ENCODE data around the gene GRK3.

GRK3 gene

DNA sequence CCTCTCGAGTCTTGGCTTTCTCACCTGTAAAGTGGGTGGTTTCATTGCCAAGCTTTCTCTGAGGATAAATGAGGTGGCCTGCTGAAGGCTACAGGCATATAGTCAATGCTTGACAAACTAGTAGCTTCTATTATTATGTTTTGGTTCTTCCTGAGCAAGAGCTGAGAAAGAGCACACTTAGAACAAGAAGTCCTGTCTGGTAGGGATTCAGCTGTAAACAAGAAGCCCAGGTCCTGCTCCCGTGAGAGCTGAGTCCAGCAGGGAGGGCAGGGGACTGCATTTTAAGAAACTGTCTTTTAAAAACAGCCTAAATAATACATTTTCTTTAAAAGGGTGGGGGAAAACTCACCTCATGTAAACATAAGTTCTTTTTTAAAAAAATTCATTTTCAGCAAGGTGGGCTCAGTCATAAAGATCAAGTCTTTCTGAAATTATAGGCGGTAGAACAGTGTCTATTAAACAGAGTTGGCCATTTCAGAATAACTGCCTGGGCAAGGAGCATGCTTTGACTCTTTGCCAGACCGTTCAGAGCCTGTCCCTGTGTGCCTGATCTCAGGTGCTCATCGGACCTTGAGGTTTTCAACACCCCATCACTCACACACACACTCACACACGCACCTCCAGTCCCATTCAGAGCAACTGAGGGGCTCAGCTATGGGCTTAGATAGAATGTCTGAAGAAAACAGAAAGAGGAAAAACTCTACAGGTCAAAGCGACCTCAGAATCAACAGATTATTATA lies 148.4 kb downstream of the GRK3 start:
- H3K4me1 Mint-ChIP-seq = no peaks in the 10 kb centered on the region
- H3K9me3 Mint-ChIP-seq = no peaks in the 10 kb centered on the region
- peaks cover 41% of the 10 kb centered on the region for H3K36me3 Mint-ChIP-seq
- no peak overlapping the region for H3K4me3 Mint-ChIP-seq
- no peaks in the 10 kb centered on the region for H3K27me3 Mint-ChIP-seq
- peak overlapping the region; percentile 60 for H3K27ac Mint-ChIP-seq
- no peak for ATAC-seq

DNA sequence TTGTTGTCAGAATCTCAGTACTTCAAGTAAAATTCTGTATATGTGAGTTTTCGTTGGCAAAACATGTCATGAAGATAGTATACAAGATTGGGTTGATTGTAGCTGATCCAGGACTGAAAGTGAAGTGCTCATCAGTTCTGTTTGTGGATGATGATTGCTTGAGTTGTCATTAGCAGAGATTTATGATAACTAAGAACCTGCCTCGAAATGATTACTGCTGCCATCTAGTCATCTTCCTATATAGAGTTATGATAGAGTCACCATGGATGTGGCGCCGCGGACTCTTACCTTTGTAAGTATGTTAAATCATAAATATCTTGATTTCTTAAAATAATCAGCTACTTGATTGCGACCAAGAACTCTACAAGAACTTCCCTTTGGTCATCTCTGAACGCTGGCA lies 149.6 kb downstream of the GRK3 start:
- Mint-ChIP-seq H3K27ac (no peak overlapping the region), H3K4me1 (no peaks in the 10 kb centered on the region), H3K4me3 (no peak overlapping the region), H3K9me3 (no peaks in the 10 kb centered on the region), H3K36me3 (peaks cover 40% of the 10 kb centered on the region), H3K27me3 (no peaks in the 10 kb centered on the region)
- ATAC-seq = no peak

- peaks cover 38% of the 10 kb centered on the region for H3K36me3 Mint-ChIP-seq
- no peak for ATAC-seq
- H3K27ac Mint-ChIP-seq = no peak overlapping the region
- no peaks in the 10 kb centered on the region for H3K27me3 Mint-ChIP-seq
- no peaks in the 10 kb centered on the region for H3K9me3 Mint-ChIP-seq
- H3K4me3 Mint-ChIP-seq = no peak overlapping the region
- no peaks in the 10 kb centered on the region for H3K4me1 Mint-ChIP-seq
Observed at GRCh38 chr22:25714739-25715138, 150.3 kb downstream of the GRK3 start.

DNA sequence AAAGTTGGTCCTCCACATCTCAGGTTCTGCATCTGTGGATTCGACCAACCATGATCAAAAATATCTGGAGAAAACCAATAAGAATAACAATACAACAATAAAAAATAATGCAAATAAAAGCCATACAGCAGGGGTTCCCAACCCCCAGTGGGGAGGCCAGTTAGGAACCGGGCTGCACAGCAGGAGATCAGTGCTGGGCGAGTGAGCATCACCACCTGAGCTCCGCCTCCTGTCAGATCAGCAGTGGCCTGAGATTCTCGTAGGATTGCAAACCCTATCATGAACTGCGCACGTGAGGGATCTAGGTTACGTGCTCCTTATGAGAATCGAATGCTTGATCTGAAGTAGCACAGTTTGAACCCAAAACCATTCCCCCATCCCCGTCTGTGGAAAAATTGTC lies 152.2 kb downstream of the GRK3 start:
- Mint-ChIP-seq H3K9me3 (no peaks in the 10 kb centered on the region), H3K4me3 (no peak overlapping the region), H3K36me3 (peaks cover 19% of the 10 kb centered on the region), H3K4me1 (no peaks in the 10 kb centered on the region), H3K27ac (no peak overlapping the region), H3K27me3 (no peaks in the 10 kb centered on the region)
- no peak for ATAC-seq

DNA sequence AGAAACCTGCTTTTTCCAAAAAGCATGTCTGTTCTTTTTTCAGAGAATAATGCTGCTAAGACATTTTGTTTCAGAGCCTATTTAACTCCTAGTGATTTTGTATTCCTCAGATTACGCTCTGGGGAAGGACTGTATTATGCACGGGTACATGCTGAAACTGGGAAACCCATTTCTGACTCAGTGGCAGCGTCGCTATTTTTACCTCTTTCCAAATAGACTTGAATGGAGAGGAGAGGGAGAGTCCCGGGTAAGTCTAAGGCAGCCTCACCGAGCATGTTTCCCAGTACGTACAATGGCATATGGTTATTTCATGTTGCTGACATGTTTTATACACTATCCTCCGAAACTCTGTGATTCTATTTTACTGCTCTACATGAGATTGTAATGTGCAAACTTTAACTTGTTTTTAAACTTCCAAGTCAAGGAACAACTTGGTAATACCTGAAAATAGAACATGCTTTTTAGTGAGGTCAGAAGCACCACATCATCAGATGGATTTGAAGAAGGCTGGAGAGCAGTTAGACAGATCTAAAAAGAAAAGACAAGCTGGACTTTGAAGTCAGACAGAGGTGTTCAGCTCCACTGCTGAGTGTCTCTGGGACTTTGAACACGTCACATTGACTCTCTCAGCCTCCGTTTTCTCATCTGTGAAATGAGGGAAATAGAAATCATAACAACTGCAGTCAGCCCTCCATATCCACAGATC lies 153.8 kb downstream of the GRK3 start:
- no peak for ATAC-seq
- H3K27me3 Mint-ChIP-seq = no peaks in the 10 kb centered on the region
- no peaks in the 10 kb centered on the region for H3K4me1 Mint-ChIP-seq
- H3K4me3 Mint-ChIP-seq = no peak overlapping the region
- peaks cover 23% of the 10 kb centered on the region for H3K36me3 Mint-ChIP-seq
- H3K9me3 Mint-ChIP-seq = no peaks in the 10 kb centered on the region
- H3K27ac Mint-ChIP-seq = no peak overlapping the region

- H3K36me3 Mint-ChIP-seq = peaks cover 25% of the 10 kb centered on the region
- H3K27ac Mint-ChIP-seq = no peak overlapping the region
- ATAC-seq = no peak
- H3K27me3 Mint-ChIP-seq = no peaks in the 10 kb centered on the region
- no peak overlapping the region for H3K4me3 Mint-ChIP-seq
- no peaks in the 10 kb centered on the region for H3K9me3 Mint-ChIP-seq
- no peaks in the 10 kb centered on the region for H3K4me1 Mint-ChIP-seq
Observed at GRCh38 chr22:25722223-25722622, 157.7 kb downstream of the GRK3 start.

DNA sequence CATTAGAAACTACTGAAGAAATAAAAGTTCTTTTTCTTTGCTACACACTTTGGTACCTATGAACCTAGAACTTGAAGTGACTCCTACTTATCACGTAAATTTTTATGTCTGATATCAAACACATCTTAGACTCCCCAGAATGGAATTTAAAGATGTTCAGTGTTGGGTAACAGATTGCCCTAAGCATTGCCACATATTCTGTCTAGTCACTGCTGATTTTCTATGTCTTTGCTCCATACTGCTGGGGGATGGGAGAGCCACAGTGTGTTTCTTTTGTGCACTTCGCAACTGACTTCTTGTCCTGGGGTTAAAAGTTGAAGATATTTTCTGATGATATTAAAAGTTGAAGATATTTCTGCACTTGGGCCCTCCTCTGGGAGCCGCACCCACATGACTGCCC lies 158.2 kb downstream of the GRK3 start:
- H3K9me3 Mint-ChIP-seq = no peaks in the 10 kb centered on the region
- no peak for ATAC-seq
- no peak overlapping the region for H3K27ac Mint-ChIP-seq
- no peak overlapping the region for H3K4me3 Mint-ChIP-seq
- H3K4me1 Mint-ChIP-seq = no peaks in the 10 kb centered on the region
- no peaks in the 10 kb centered on the region for H3K27me3 Mint-ChIP-seq
- peaks cover 25% of the 10 kb centered on the region for H3K36me3 Mint-ChIP-seq

DNA sequence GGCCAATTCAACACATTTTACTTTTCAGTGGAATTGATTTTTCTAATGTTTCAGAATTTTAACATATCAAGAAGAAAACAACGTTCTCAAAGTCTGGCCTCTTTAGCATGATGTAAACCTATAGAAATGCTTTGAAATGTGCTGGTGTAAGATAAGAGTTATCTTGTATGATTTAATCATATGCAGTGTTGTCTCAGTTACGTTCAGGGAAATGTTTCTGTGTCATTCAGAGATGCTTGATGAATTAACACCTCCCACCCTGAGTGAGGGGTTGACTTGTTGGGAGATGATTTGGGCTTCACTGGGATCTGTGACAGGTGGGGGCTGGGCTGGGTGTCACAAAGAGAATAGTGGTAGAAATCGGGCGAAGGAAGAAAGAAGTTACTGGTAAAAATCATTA lies 161.8 kb downstream of the GRK3 start:
- H3K27ac Mint-ChIP-seq = no peak overlapping the region
- H3K27me3 Mint-ChIP-seq = no peaks in the 10 kb centered on the region
- H3K9me3 Mint-ChIP-seq = no peaks in the 10 kb centered on the region
- peaks cover 12% of the 10 kb centered on the region for H3K4me1 Mint-ChIP-seq
- H3K36me3 Mint-ChIP-seq = peaks cover 26% of the 10 kb centered on the region
- no peak for ATAC-seq
- H3K4me3 Mint-ChIP-seq = no peak overlapping the region

DNA sequence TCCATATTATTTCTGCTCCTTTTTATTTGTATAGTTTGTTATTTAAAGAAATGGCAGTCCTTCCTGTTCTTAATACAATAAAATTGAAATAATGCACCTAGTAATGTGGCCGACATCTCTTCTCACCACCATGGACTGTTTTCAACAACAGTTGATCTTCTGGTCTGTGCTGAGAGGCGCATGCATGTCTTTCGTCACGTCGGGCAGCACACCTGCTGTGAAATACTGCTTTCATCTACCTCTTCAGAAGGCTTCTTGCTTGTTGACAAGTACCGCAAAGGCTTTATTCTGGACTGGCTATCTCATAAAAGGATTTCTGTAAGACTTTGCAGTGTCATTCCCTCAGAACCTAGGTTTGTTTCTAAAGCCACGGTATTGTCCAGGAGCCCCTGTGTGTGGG lies 163.6 kb downstream of the GRK3 start:
- no peak for ATAC-seq
- Mint-ChIP-seq H3K4me1 (peaks cover 12% of the 10 kb centered on the region), H3K27ac (no peak overlapping the region), H3K4me3 (no peak overlapping the region), H3K27me3 (no peaks in the 10 kb centered on the region), H3K36me3 (peaks cover 19% of the 10 kb centered on the region), H3K9me3 (no peaks in the 10 kb centered on the region)

GRCh38 chr22:25729016-25729995 lies 164.8 kb downstream of the GRK3 start:
- Mint-ChIP-seq H3K4me3 (no peak overlapping the region), H3K36me3 (peaks cover 10% of the 10 kb centered on the region), H3K9me3 (no peaks in the 10 kb centered on the region), H3K27ac (peak overlapping the region; percentile 37), H3K27me3 (no peaks in the 10 kb centered on the region), H3K4me1 (peaks cover 12% of the 10 kb centered on the region)
- peak; percentile 47 for ATAC-seq

DNA sequence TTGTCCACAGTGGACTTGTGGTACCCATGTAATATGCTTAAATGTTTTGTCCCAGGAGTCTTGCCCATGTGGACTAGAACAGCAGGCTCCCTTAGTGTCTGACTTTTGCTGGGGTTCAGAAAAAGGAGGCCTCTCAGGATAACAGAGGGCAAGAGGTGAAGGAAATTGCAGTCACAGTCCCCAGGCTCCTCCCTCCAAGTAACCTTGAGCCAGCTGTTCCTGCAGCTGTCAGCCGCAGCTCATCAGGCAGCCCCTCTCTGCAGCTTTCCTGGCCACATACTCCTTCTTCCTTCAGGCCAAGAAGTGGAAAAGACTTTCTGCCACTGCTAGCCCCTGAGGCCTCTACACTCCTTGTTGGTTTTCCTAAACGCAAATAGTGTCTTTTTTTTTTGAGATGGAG lies 171.2 kb downstream of the GRK3 start:
- H3K9me3 Mint-ChIP-seq = no peaks in the 10 kb centered on the region
- H3K27me3 Mint-ChIP-seq = peaks cover 12% of the 10 kb centered on the region
- H3K4me1 Mint-ChIP-seq = peaks cover 10% of the 10 kb centered on the region
- H3K36me3 Mint-ChIP-seq = no peaks in the 10 kb centered on the region
- no peak overlapping the region for H3K27ac Mint-ChIP-seq
- no peak for ATAC-seq
- no peak overlapping the region for H3K4me3 Mint-ChIP-seq

- no peaks in the 10 kb centered on the region for H3K9me3 Mint-ChIP-seq
- H3K4me1 Mint-ChIP-seq = peaks cover 10% of the 10 kb centered on the region
- no peak overlapping the region for H3K27ac Mint-ChIP-seq
- peak; percentile 55 for ATAC-seq
- H3K27me3 Mint-ChIP-seq = peaks cover 12% of the 10 kb centered on the region
- H3K4me3 Mint-ChIP-seq = no peak overlapping the region
- H3K36me3 Mint-ChIP-seq = no peaks in the 10 kb centered on the region
Observed at GRCh38 chr22:25736378-25737011, 172.0 kb downstream of the GRK3 start.

DNA sequence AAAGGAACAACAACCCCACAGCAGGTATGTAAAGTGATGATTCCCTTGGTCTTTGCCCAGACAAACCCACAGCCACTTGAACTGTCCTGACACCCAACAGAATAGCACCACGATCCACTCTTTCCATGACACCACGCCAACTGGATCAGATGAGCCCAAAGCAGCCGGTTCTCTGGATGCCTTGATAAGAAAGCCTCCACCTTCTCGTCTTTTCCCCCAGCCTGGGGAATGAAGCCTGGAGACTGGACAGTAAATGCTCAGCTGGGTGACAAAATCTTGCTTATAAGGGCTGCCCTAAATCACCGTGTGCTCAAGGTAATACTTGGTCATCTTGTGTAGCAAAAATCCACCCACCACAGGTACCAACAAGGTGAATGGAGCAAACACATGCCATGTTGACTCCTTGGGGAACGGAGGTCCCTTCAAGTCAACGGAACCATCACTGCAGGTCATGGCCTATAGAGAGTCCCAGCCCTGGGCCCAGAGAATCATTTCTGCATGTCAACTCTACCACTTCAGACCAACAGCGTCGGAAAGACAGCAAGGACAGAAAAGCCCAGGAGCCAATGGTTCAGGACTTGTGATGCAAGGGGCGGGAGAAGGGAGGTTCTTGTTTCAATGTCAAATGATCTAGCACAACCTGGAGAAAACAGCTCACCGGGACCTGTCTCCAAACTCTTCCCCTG lies 175.3 kb downstream of the GRK3 start:
- H3K4me3 Mint-ChIP-seq = no peak overlapping the region
- ATAC-seq = no peak
- H3K27ac Mint-ChIP-seq = no peak overlapping the region
- no peaks in the 10 kb centered on the region for H3K9me3 Mint-ChIP-seq
- H3K36me3 Mint-ChIP-seq = no peaks in the 10 kb centered on the region
- peaks cover 28% of the 10 kb centered on the region for H3K27me3 Mint-ChIP-seq
- peaks cover 10% of the 10 kb centered on the region for H3K4me1 Mint-ChIP-seq

DNA sequence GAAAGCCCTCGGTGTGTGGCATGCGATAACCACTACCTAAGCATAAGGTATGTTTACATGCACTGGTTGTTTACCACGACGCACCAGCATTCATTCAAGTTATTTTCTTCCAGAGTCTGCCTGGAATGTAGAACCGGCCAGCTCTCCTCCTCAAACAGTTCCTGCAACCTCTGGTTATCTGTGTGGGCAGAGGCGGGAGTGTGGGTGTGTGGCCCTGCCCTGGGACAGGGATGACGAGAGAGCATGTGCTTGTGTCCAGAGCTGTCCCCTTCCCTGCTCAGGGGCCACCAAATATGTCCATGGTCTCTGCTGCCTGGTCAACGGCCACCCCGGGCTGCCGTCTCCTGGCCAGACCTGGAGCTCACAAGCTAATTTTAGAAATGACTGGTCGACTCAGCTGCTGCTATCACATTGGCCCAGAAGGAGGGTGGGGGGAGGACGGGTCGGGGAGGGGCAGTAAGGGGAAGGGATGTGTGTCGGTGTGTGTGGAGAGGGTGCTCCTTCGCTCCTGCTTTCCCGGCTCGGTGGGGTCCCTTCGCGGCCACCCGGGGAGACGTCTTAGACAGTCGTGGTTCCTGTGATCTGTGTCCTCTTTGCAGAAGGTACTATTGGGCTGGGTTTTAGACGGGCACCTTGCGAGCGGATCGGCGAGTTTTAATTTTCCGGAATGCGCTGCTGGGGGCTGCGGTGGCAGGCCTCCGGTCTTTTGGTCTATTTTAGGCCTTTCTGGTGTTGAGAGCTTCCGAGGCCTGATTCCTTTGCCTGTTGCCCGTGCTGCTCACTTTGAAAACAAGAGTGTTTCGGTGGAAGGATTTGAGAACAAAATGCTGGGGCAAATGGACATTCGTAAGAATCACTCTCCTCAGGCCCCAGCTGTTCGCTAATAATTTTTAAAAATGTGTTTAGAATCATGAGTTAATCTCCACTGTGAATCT lies 177.5 kb downstream of the GRK3 start, which contains the start of gene MYO18B:
Gene MYO18B, plus strand, starts transcription at position 497 of the 935 bp plus-strand sequence. CDS start 18,905 bp downstream, outside the sequence.
- H3K36me3 Mint-ChIP-seq = no peaks in the 10 kb centered on the region
- ATAC-seq = no peak
- H3K4me1 Mint-ChIP-seq = no peaks in the 10 kb centered on the region
- H3K27ac Mint-ChIP-seq = no peak within 1 kb of the TSS
- no peaks in the 10 kb centered on the region for H3K9me3 Mint-ChIP-seq
- no peak within 1 kb of the TSS for H3K4me3 Mint-ChIP-seq
- peaks cover 28% of the 10 kb centered on the region for H3K27me3 Mint-ChIP-seq

Data from stimulated activated memory B cell treated with anti-CD40 and anti-IgM and Interleukin-4, amounts not matched to agents 10 μg/mL and 1 μg/mL and 100 μg/mL, for 72 hours (primary cell).